Regular cardiac myocyte (primary cell): Measurements from ENCODE around the gene KRTAP4-2. TPM values are rescaled to one million over a fixed set of nuclear protein-coding genes. Genes with fewer than 3 reads are reported as not detected.

ENCODE experiments used
- total RNA-seq: library from RNA; depleted of rRNA; stranded (reverse); fragments of >200 nt; gene quantifications from 2 replicates; pipeline ENCODE4 v1.2.3, GENCODE V29; 2014

KRTAP4-2 gene
- not detected in 2 replicates for total RNA-seq

DNA sequence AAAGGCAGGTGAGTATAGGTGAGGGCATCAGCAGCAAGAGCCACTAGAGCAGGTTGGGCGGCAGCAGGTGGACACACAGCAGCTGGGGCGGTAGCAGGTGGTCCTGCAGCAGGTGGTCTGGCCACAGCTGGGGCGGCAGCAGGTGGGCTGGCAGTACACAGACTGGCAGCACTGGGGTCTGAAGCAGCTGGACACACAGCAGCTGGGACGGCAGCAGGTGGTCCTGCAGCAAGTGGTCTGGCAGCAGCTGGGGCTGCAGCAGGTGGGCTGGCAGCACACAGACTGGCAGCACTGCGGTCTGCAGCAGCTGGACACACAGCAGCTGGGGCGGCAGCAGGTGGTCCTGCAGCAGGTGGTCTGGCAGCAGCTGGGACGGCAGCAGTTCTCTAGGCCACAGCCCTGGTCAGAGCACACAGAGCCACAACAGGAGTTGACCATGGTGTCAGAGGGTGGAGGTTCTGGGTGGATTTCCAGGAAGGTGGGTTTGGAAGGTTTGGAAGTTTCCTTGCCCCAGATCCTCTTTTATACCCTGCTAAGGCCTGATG, at the start of gene KRTAP4-2:
Gene KRTAP4-2 (minus strand): TSS at position 495 of the 545 bp plus-strand sequence. CDS start 57 bp downstream, at position 438.

DNA sequence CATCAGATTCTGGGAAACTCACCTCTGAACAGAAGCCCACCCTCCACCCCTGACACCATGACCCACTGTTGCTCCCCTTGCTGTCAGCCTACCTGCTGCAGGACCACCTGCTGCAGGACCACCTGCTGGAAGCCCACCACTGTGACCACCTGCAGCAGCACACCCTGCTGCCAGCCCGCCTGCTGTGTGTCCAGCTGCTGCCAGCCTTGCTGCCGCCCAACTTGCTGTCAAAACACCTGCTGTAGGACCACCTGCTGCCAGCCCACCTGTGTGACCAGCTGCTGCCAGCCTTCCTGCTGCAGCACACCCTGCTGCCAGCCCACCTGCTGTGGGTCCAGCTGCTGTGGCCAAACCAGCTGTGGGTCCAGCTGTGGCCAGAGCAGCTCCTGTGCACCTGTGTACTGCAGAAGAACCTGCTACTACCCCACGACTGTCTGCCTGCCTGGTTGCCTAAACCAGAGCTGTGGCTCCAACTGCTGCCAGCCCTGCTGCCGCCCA, 48.6 kb upstream of the KRTAP4-2 start, which contains the start of gene KRTAP9-2:
Gene KRTAP9-2 (plus strand): TSS at position 51 of the 498 bp plus-strand sequence. CDS start 7 bp downstream, at position 58.

GRCh38 chr17:41189837-41190318, 11.9 kb upstream of the KRTAP4-2 start, which contains the start of gene KRTAP9-1:
KRTAP9-1 (plus strand) TSS chr17:41189887; CDS start chr17:41189887, 0 bp downstream.

DNA sequence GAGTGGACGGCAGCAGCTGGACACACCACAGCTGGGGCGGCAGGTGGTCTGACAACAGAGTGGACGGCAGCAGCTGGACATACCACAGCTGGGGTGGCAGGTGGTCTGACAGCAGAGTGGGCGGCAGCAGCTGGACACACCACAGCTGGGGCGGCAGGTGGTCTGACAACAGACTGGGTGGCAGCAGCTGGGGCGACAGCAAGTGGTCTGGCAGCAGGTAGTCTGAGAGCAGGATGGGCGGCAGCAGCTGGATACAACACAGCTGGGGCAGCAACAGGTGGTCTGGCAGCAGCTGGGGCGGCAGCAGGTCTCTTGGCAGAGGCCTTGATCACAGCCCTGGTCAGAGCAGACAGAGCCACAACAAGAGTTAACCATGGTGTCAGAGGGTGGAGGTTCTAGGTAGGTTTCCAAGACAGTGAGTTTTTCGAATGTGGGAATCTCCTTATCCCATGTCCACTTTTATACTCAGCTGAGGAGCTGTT, 6.5 kb upstream of the KRTAP4-2 start, which contains the start of gene KRTAP4-1:
Gene KRTAP4-1 (minus strand): TSS at position 432 of the 482 bp plus-strand sequence. CDS start 57 bp downstream, at position 375.

DNA sequence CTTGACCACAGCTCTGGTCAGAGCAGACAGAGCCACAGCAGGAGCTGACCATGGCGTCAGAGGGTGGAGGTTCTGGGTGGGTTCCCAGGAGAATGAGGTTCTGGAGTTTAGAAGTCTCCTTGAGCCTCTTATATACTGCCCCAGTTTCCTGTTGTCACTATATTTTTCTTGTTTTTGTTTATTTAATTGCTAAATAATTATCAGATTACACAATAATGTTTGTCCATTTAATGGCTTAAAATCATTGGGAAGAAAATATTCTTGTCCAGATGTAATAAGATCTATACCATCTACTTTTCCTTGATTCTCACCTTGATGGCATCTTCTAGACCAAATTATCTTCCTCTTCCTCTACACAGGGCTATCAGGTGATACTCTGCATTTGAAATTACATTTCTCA, 9.9 kb downstream of the KRTAP4-2 start, which contains the start of gene KRTAP4-3:
Gene KRTAP4-3 (minus strand): TSS at position 101 of the 400 bp plus-strand sequence. CDS start 49 bp downstream, at position 52.

GRCh38 chr17:41160648-41161047, 17.4 kb downstream of the KRTAP4-2 start, which contains the start of gene KRTAP4-4:
KRTAP4-4 (minus strand) TSS chr17:41160748; CDS start chr17:41160691, 57 bp downstream.

DNA sequence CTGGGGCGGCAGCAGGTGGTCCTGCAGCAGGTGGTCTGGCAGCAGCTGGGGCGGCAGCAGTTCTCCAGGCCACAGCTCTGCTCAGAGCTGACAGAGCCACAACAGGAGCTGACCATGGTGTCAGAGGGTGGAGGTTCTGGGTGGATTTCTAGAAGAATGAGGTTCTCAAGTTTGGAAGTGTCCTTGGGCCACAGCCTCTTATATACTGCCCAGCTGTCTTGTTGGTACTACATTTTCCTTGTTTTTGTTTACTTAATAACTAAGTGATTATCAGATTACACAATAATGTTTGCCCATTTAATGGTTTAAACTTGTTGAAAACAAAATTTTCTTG, 28.4 kb downstream of the KRTAP4-2 start, which contains the start of gene KRTAP4-5:
Gene KRTAP4-5 (minus strand): TSS at position 174 of the 334 bp plus-strand sequence. CDS start 58 bp downstream, at position 116.

GRCh38 chr17:41140360-41141131, 37.5 kb downstream of the KRTAP4-2 start, which contains the start of gene KRTAP4-6:
KRTAP4-6 (minus strand) TSS chr17:41140544; CDS start chr17:41140487, 57 bp downstream.

Other genes with a start within 250 kb of the KRTAP4-2 start
- under 0.01 TPM in 1 of 2 replicates, not detected in the other for gene KRT23, start 240.6 kb downstream of the KRTAP4-2 start, total RNA-seq
- gene KRT39, start 211.3 kb downstream of the KRTAP4-2 start, total RNA-seq, result 0.28 TPM in 1 of 2 replicates, not detected in the other
- gene KRT40, start 193.9 kb downstream of the KRTAP4-2 start, total RNA-seq, result not detected in 2 replicates
- gene KRTAP3-3, start 184.1 kb downstream of the KRTAP4-2 start, total RNA-seq, result not detected in 2 replicates
- gene KRTAP3-2, start 178.3 kb downstream of the KRTAP4-2 start, total RNA-seq, result not detected in 2 replicates
- not detected in 2 replicates for gene KRTAP3-1, start 169.1 kb downstream of the KRTAP4-2 start, total RNA-seq
- 1.9 and 5.1 TPM in 2 replicates for gene KRTAP1-5, start 151.0 kb downstream of the KRTAP4-2 start, total RNA-seq
- not detected in 2 replicates for gene KRTAP1-4, start 148.0 kb downstream of the KRTAP4-2 start, total RNA-seq
- gene KRTAP1-3, start 143.3 kb downstream of the KRTAP4-2 start, total RNA-seq, result not detected in 2 replicates
- gene KRTAP1-1, start 136.8 kb downstream of the KRTAP4-2 start, total RNA-seq, result under 0.01 TPM in 1 of 2 replicates, not detected in the other
- gene KRTAP2-1, start 130.9 kb downstream of the KRTAP4-2 start, total RNA-seq, result not detected in 2 replicates
- gene KRTAP2-2, start 123.0 kb downstream of the KRTAP4-2 start, total RNA-seq, result not detected in 2 replicates
- under 0.01 and 0.77 TPM in 2 replicates for gene KRTAP2-3, start 118.1 kb downstream of the KRTAP4-2 start, total RNA-seq
- 0.28 TPM in 1 of 2 replicates, not detected in the other for gene KRTAP2-4, start 112.3 kb downstream of the KRTAP4-2 start, total RNA-seq
- not detected in 2 replicates for gene KRTAP4-7, start 94.1 kb downstream of the KRTAP4-2 start, total RNA-seq
- gene KRTAP4-8, start 80.1 kb downstream of the KRTAP4-2 start, total RNA-seq, result not detected in 2 replicates
- not detected in 2 replicates for gene KRTAP4-16, start 76.0 kb downstream of the KRTAP4-2 start, total RNA-seq
- not detected in 2 replicates for gene KRTAP4-9, start 72.8 kb downstream of the KRTAP4-2 start, total RNA-seq
- not detected in 2 replicates for gene KRTAP4-11, start 59.8 kb downstream of the KRTAP4-2 start, total RNA-seq
- not detected in 2 replicates for gene KRTAP4-12, start 54.0 kb downstream of the KRTAP4-2 start, total RNA-seq
- not detected in 2 replicates for gene KRTAP4-6, start 37.7 kb downstream of the KRTAP4-2 start, total RNA-seq
- gene KRTAP4-5, start 28.4 kb downstream of the KRTAP4-2 start, total RNA-seq, result not detected in 2 replicates
- gene KRTAP4-4, start 17.5 kb downstream of the KRTAP4-2 start, total RNA-seq, result not detected in 2 replicates
- gene KRTAP4-3, start 10.0 kb downstream of the KRTAP4-2 start, total RNA-seq, result not detected in 2 replicates
- gene KRTAP4-1, start 6.7 kb upstream of the KRTAP4-2 start, total RNA-seq, result not detected in 2 replicates
- gene KRTAP9-1, start 11.7 kb upstream of the KRTAP4-2 start, total RNA-seq, result not detected in 2 replicates
- gene KRTAP9-2, start 48.4 kb upstream of the KRTAP4-2 start, total RNA-seq, result not detected in 2 replicates
- not detected in 2 replicates for gene KRTAP9-3, start 54.2 kb upstream of the KRTAP4-2 start, total RNA-seq
- not detected in 2 replicates for gene KRTAP9-8, start 59.8 kb upstream of the KRTAP4-2 start, total RNA-seq
- not detected in 2 replicates for gene KRTAP9-4, start 71.5 kb upstream of the KRTAP4-2 start, total RNA-seq
- not detected in 2 replicates for gene KRTAP9-9, start 77.2 kb upstream of the KRTAP4-2 start, total RNA-seq
- gene KRTAP9-6, start 87.2 kb upstream of the KRTAP4-2 start, total RNA-seq, result not detected in 2 replicates
- gene KRTAP9-7, start 97.5 kb upstream of the KRTAP4-2 start, total RNA-seq, result not detected in 2 replicates
- not detected in 2 replicates for gene KRTAP29-1, start 124.6 kb upstream of the KRTAP4-2 start, total RNA-seq
- not detected in 2 replicates for gene KRTAP16-1, start 131.1 kb upstream of the KRTAP4-2 start, total RNA-seq
- gene KRTAP17-1, start 137.5 kb upstream of the KRTAP4-2 start, total RNA-seq, result not detected in 2 replicates
- gene KRT33A, start 172.6 kb upstream of the KRTAP4-2 start, total RNA-seq, result not detected in 2 replicates
- under 0.01 TPM in 2 replicates for gene KRT33B, start 191.6 kb upstream of the KRTAP4-2 start, total RNA-seq
- 2.0 and 2.9 TPM in 2 replicates for gene KRT34, start 204.1 kb upstream of the KRTAP4-2 start, total RNA-seq
- gene KRT31, start 219.4 kb upstream of the KRTAP4-2 start, total RNA-seq, result not detected in 2 replicates
- gene KRT37, start 246.4 kb upstream of the KRTAP4-2 start, total RNA-seq, result not detected in 2 replicates